Liver (tissue), 9 donors: ENCODE data around the gene PARD3B. TPM values are rescaled to one million over a fixed set of nuclear protein-coding genes. Genes with fewer than 3 reads are reported as not detected.

Experiments
- DNase-seq: peaks from one replicate; pipeline ENCODE4 v3.0.0-alpha.2; 2017; ENCODE audit warnings: low spot score
- H3K27ac ChIP-seq, 2 donors: one replicate each; pipeline ENCODE4 v1.7.0; 2013; ENCODE audit warnings: inconsistent platforms in 2 of 2, low read length in 2 of 2, control low read depth in 1 of 2, low read depth in 1 of 2, mild to moderate bottlenecking in 1 of 2
- H3K27me3 ChIP-seq, 4 donors: one replicate each; pipeline versions ENCODE4 v1.6.1 to v1.7.0; 2013; ENCODE audit warnings: low read length in 3 of 4, inconsistent platforms in 1 of 4, mild to moderate bottlenecking in 1 of 4, moderate library complexity in 1 of 4; ENCODE audit not compliant: control insufficient read depth in 4 of 4, insufficient read depth in 4 of 4
- H3K36me3 ChIP-seq, 4 donors: one replicate each; pipeline versions ENCODE4 v1.6.1 to v1.7.0; 2013; ENCODE audit warnings: low read length in 3 of 4, mild to moderate bottlenecking in 3 of 4, low read depth in 1 of 4, moderate library complexity in 1 of 4; ENCODE audit not compliant: control insufficient read depth in 4 of 4, insufficient read depth in 3 of 4
- H3K4me1 ChIP-seq, 4 donors: one replicate each; pipeline versions ENCODE4 v1.6.1 to v1.7.0; 2013; ENCODE audit warnings: low read length in 3 of 4, mild to moderate bottlenecking in 3 of 4, moderate library complexity in 1 of 4; ENCODE audit not compliant: control insufficient read depth in 4 of 4, insufficient read depth in 4 of 4
- H3K4me3 ChIP-seq, 3 donors: one replicate each; pipeline versions ENCODE4 v1.6.1 to v1.7.0; 2013; ENCODE audit warnings: low read length in 3 of 3, control low read depth in 1 of 3, low read depth in 1 of 3, mild to moderate bottlenecking in 1 of 3
- H3K9ac ChIP-seq, 2 donors: one replicate each; pipeline ENCODE4 v1.7.0; 2013; ENCODE audit warnings: low read length in 2 of 2, mild to moderate bottlenecking in 2 of 2, moderate library complexity in 2 of 2, control low read depth in 1 of 2, low read depth in 1 of 2
- H3K9me3 ChIP-seq, 4 donors: one replicate each; pipeline versions ENCODE4 v1.6.1 to v1.7.0; 2013; ENCODE audit warnings: low read length in 3 of 4; ENCODE audit not compliant: control insufficient read depth in 4 of 4
- EGR1 ChIP-seq, 2 donors: IDR thresholded peaks; 2 replicates each; pipeline ENCODE4 v1.6.1; 2016 to 2018; ENCODE audit warnings: antibody characterized with exemption in 2 of 2, low read depth in 2 of 2
- FOXA1 ChIP-seq: IDR thresholded peaks from 2 replicates; pipeline ENCODE4 v1.6.1; 2016; ENCODE audit warnings: antibody characterized with exemption
- FOXA2 ChIP-seq: IDR thresholded peaks from 2 replicates; pipeline ENCODE4 v1.6.1; 2016; ENCODE audit warnings: antibody characterized with exemption
- GABPA ChIP-seq, 2 donors: IDR thresholded peaks in 1 of 2; conservative IDR thresholded peaks in 1 of 2; 2 replicates each; pipeline ENCODE4 v1.6.1; 2016; ENCODE audit warnings: antibody characterized with exemption in 2 of 2, mild to moderate bottlenecking in 1 of 2, moderate library complexity in 1 of 2
- HNF4A ChIP-seq, 2 donors: conservative IDR thresholded peaks; 2 replicates each; pipeline ENCODE4 v1.6.1; 2016; ENCODE audit warnings: antibody characterized with exemption in 2 of 2, mild to moderate bottlenecking in 2 of 2
- HNF4G ChIP-seq: IDR thresholded peaks from 2 replicates; pipeline ENCODE4 v1.6.1; 2016; ENCODE audit warnings: antibody characterized with exemption
- NR2F2 ChIP-seq: IDR thresholded peaks from 2 replicates; pipeline ENCODE4 v1.6.1; 2016; ENCODE audit warnings: antibody characterized with exemption
- RAD21 ChIP-seq, 2 donors: IDR thresholded peaks; 2 replicates each; pipeline ENCODE4 v1.6.1; 2016; ENCODE audit warnings: antibody characterized with exemption in 2 of 2, mild to moderate bottlenecking in 2 of 2
- RXRA ChIP-seq, 2 donors: IDR thresholded peaks; 2 replicates each; pipeline ENCODE4 v1.6.1; 2017 to 2018; ENCODE audit warnings: antibody characterized with exemption in 2 of 2, mild to moderate bottlenecking in 1 of 2
- SP1 ChIP-seq: IDR thresholded peaks from 2 replicates; pipeline ENCODE4 v1.6.1; 2018; ENCODE audit warnings: antibody characterized with exemption, mild to moderate bottlenecking
- YY1 ChIP-seq: IDR thresholded peaks from 2 replicates; pipeline ENCODE4 v1.6.1; 2016; ENCODE audit warnings: antibody characterized with exemption, mild to moderate bottlenecking
- ZBTB33 ChIP-seq: IDR thresholded peaks from 2 replicates; pipeline ENCODE4 v1.6.1; 2016; ENCODE audit warnings: antibody characterized with exemption
- WGBS: extraction: QIAGEN DNeasy Blood & Tissue Kit; methylation state at CpG from one replicate; pipeline ENCODE4 v1.1.7; 2013; 5-methylcytosine and 5-hydroxymethylcytosine counted together
- polyA plus RNA-seq, 2 donors: library from polyadenylated mRNA; stranded (reverse) in 1 of 2; unstranded in 1 of 2; fragments of 200-250 nt in 1 of 2; fragments of >200 nt in 1 of 2; fragmentation: Nextera tagmentation in 1 of 2; extraction: Ambion mirVana in 1 of 2; gene quantifications; one replicate each; pipeline versions ENCODE4 v1.2.1 to v1.2.3, GENCODE V29; 2013 to 2015
- total RNA-seq, 2 donors: library from RNA; depleted of rRNA; stranded (reverse); fragments of >200 nt; gene quantifications; one replicate each; pipeline ENCODE4 v1.2.3, GENCODE V29; 2014
- TF ChIP-seq, protein P1 (sequence below): IDR thresholded peaks from 2 replicates; pipeline ENCODE4 v1.6.1; 2016; ENCODE audit warnings: antibody characterized with exemption
- TF ChIP-seq, protein P2 (sequence below): IDR thresholded peaks from 2 replicates; pipeline ENCODE4 v1.6.1; 2016; ENCODE audit warnings: antibody characterized with exemption, mild to moderate bottlenecking
- TF ChIP-seq, protein P3 (sequence below): IDR thresholded peaks from 2 replicates; pipeline ENCODE4 v1.6.1; 2016; ENCODE audit warnings: antibody characterized with exemption
- donor health status: healthy.
- donor health status: healthy.
- donor health status: healthy.
- donor health status: healthy.
- donor health status: healthy.

PARD3B gene
- total and polyA plus RNA-seq, 4 donors: 1.1 to 10.3 (median 3.7) TPM

DNA sequence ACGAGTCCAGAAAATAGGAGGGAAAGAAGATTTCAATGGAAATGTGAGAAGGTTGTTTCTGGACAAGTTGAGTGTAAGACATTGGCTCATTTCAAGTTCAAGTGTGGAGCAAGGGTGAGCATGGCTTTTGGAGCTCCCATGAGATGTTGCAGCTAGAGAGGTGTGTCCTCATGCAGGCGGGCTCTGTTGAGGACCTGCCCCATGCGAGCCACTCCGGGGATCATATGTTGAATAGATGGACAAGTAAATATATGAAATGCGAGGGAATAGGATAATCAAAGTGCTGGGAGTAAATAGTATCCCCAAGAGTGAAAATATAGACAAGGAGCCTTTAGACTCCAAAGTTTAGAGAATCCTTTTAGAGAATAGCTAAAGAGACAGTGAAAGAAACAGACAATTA is 936.6 kb downstream of the PARD3B start:
- no peaks in the 10 kb centered on the region for H3K4me1 ChIP-seq
- no peak for DNase-seq
- H3K9me3 ChIP-seq: no peaks in the 10 kb centered on the region
- TF ChIP-seq SP1: no peak
- TF ChIP-seq FOXA2: no peak
- TF ChIP-seq, protein P1, sequence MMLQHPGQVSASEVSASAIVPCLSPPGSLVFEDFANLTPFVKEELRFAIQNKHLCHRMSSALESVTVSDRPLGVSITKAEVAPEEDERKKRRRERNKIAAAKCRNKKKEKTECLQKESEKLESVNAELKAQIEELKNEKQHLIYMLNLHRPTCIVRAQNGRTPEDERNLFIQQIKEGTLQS: no peak
- no peak for TF ChIP-seq RXRA (IDR thresholded peaks at IDR 0.05)
- TF ChIP-seq YY1: no peak
- TF ChIP-seq, protein P2, sequence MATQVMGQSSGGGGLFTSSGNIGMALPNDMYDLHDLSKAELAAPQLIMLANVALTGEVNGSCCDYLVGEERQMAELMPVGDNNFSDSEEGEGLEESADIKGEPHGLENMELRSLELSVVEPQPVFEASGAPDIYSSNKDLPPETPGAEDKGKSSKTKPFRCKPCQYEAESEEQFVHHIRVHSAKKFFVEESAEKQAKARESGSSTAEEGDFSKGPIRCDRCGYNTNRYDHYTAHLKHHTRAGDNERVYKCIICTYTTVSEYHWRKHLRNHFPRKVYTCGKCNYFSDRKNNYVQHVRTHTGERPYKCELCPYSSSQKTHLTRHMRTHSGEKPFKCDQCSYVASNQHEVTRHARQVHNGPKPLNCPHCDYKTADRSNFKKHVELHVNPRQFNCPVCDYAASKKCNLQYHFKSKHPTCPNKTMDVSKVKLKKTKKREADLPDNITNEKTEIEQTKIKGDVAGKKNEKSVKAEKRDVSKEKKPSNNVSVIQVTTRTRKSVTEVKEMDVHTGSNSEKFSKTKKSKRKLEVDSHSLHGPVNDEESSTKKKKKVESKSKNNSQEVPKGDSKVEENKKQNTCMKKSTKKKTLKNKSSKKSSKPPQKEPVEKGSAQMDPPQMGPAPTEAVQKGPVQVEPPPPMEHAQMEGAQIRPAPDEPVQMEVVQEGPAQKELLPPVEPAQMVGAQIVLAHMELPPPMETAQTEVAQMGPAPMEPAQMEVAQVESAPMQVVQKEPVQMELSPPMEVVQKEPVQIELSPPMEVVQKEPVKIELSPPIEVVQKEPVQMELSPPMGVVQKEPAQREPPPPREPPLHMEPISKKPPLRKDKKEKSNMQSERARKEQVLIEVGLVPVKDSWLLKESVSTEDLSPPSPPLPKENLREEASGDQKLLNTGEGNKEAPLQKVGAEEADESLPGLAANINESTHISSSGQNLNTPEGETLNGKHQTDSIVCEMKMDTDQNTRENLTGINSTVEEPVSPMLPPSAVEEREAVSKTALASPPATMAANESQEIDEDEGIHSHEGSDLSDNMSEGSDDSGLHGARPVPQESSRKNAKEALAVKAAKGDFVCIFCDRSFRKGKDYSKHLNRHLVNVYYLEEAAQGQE: no peak
- TF ChIP-seq EGR1 (IDR thresholded peaks at IDR 0.05; ENCODE audit: low read depth in 2 of 2): no peak
- TF ChIP-seq, protein P3, sequence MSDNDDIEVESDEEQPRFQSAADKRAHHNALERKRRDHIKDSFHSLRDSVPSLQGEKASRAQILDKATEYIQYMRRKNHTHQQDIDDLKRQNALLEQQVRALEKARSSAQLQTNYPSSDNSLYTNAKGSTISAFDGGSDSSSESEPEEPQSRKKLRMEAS: no peak
- no peak for TF ChIP-seq ZBTB33
- no peak overlapping the region for H3K27ac ChIP-seq
- no peak overlapping the region for H3K9ac ChIP-seq
- no peaks in the 10 kb centered on the region for H3K27me3 ChIP-seq
- H3K36me3 ChIP-seq: no peaks in the 10 kb centered on the region
- WGBS: 95% methylated on average over 5 of the region's 5 CpGs
- no peak overlapping the region for H3K4me3 ChIP-seq

- H3K27me3 ChIP-seq: no peaks in the 10 kb centered on the region
- DNase-seq: no peak
- no peaks in the 10 kb centered on the region for H3K4me1 ChIP-seq
- no peaks in the 10 kb centered on the region for H3K36me3 ChIP-seq
- H3K27ac ChIP-seq: no peak overlapping the region
- H3K4me3 ChIP-seq: no peak overlapping the region
- no peak overlapping the region for H3K9ac ChIP-seq
- WGBS: 89% methylated on average over 8 of the region's 8 CpGs
- H3K9me3 ChIP-seq: no peaks in the 10 kb centered on the region
- TF ChIP-seq HNF4A (conservative IDR thresholded peaks at IDR 0.05) (no peak), HNF4G (no peak), YY1 (no peak), ZBTB33 (no peak), SP1 (no peak), RAD21 (IDR thresholded peaks at IDR 0.05) (no peak), GABPA (IDR thresholded peaks at IDR 0.05 in 1 of 2, conservative IDR thresholded peaks at IDR 0.05 in 1 of 2) (no peak), FOXA1 (no peak), RXRA (IDR thresholded peaks at IDR 0.05) (no peak), FOXA2 (no peak), NR2F2 (no peak)
- TF ChIP-seq, protein P1: no peak
- TF ChIP-seq, protein P3: no peak
Measured at GRCh38 chr2:205482399-205483081, 937.3 kb downstream of the PARD3B start.
